Peyer's patch (tissue), 4 donors: ENCODE results near the gene WDR3. TPM values are rescaled to one million over a fixed set of nuclear protein-coding genes. Genes with fewer than 3 reads are reported as not detected.

Source experiments
- DNase-seq, 3 donors: peaks; one replicate each; pipeline ENCODE4 v3.0.0-alpha.2; 2017 to 2019
- H3K27ac ChIP-seq, 4 donors: fragments of 200-600 bp; sonication (generic); one replicate each; pipeline ENCODE4 v1.5.1; 2016 to 2019
- H3K27me3 ChIP-seq, 2 donors: fragments of 200-600 bp; sonication (generic); one replicate each; pipeline ENCODE4 v1.5.1; 2019
- H3K36me3 ChIP-seq, 3 donors: fragments of 200-600 bp; sonication (generic); one replicate each; pipeline ENCODE4 v1.5.1; 2016 to 2019
- H3K4me1 ChIP-seq, 4 donors: fragments of 200-600 bp; sonication (generic); one replicate each; pipeline ENCODE4 v1.5.1; 2016 to 2019
- H3K4me3 ChIP-seq, 4 donors: fragments of 200-600 bp; sonication (generic); 1 replicate in 3 of 4; 2 replicates in 1 of 4; pipeline ENCODE4 v1.5.1; 2016 to 2019; ENCODE audit warnings: mild to moderate bottlenecking in 1 of 4
- H3K9me3 ChIP-seq, 4 donors: fragments of 200-600 bp; sonication (generic); one replicate each; pipeline ENCODE4 v1.5.1; 2016 to 2019; ENCODE audit warnings: mild to moderate bottlenecking in 1 of 4
- POLR2A ChIP-seq, 2 donors: fragments of 450-650 bp; IDR thresholded peaks; one replicate each; pipeline ENCODE4 v1.5.1; 2017; ENCODE audit warnings: antibody characterized with exemption in 2 of 2, mild to moderate bottlenecking in 2 of 2, moderate library complexity in 2 of 2
- total RNA-seq, 4 donors: library from RNA; depleted of rRNA; stranded (reverse); fragments of >200 nt; gene quantifications; one replicate each; pipeline ENCODE4 v1.1.0, GENCODE V29; 2016
- TF ChIP-seq, protein P1 (sequence below), 6 experiments: fragments of 450-650 bp in 4 of 6; fragments of 200-600 bp in 2 of 6; sonication (generic) in 1 of 6; IDR thresholded peaks; one replicate each; pipeline ENCODE4 v1.5.1; 2017 to 2019; ENCODE audit warnings: antibody characterized with exemption in 6 of 6, mild to moderate bottlenecking in 3 of 6, moderate library complexity in 1 of 6

The WDR3 gene
- total RNA-seq, 4 donors from 2014 or later = 3.3 to 8.2 (median 4.0) TPM

DNA sequence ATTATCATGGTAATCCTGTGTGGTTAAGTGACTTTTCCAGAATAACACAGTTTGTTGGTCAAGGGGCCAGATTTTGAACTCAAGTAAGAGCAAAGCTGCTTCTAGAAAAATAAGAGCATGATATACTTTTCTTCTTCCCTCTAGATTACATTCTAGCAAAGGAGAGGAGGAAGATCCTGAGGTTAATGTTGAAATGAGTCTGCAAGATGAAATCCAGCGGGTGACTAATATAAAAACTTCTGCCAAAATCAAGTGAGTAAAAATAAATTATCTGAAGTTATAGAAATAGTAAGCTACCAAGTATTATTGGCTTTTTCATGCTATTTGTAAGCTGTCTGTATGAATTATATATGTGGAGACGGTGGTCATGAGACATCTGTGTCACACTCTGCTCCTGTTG is 12.8 kb downstream of the WDR3 start:
- no peak for TF ChIP-seq POLR2A (IDR thresholded peaks at IDR 0.05)
- TF ChIP-seq, protein P1, sequence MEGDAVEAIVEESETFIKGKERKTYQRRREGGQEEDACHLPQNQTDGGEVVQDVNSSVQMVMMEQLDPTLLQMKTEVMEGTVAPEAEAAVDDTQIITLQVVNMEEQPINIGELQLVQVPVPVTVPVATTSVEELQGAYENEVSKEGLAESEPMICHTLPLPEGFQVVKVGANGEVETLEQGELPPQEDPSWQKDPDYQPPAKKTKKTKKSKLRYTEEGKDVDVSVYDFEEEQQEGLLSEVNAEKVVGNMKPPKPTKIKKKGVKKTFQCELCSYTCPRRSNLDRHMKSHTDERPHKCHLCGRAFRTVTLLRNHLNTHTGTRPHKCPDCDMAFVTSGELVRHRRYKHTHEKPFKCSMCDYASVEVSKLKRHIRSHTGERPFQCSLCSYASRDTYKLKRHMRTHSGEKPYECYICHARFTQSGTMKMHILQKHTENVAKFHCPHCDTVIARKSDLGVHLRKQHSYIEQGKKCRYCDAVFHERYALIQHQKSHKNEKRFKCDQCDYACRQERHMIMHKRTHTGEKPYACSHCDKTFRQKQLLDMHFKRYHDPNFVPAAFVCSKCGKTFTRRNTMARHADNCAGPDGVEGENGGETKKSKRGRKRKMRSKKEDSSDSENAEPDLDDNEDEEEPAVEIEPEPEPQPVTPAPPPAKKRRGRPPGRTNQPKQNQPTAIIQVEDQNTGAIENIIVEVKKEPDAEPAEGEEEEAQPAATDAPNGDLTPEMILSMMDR (IDR thresholded peaks at IDR 0.05) = no peak
- DNase-seq = no peak
- H3K27me3 ChIP-seq = no peaks in the 10 kb centered on the region
- peaks cover 0 to 88% (median 0%) of the 10 kb centered on the region in 3 donors for H3K36me3 ChIP-seq
- no peak overlapping the region for H3K4me3 ChIP-seq
- H3K9me3 ChIP-seq = no peaks in the 10 kb centered on the region
- no peak overlapping the region for H3K27ac ChIP-seq
- H3K4me1 ChIP-seq = no peaks in the 10 kb centered on the region

GRCh38 chr1:117952386-117952785 is 22.8 kb downstream of the WDR3 start:
- peaks cover 0 to 77% (median 0%) of the 10 kb centered on the region in 3 donors for H3K36me3 ChIP-seq
- TF ChIP-seq POLR2A (IDR thresholded peaks at IDR 0.05) = no peak
- TF ChIP-seq, protein P1 (IDR thresholded peaks at IDR 0.05) = no peak

GRCh38 chr1:117959364-117959763 is 29.8 kb downstream of the WDR3 start:
- H3K9me3 ChIP-seq = no peaks in the 10 kb centered on the region
- no peak for TF ChIP-seq POLR2A (IDR thresholded peaks at IDR 0.05)
- TF ChIP-seq, protein P1 (IDR thresholded peaks at IDR 0.05) = no peak
- no peaks in the 10 kb centered on the region for H3K4me1 ChIP-seq
- no peak overlapping the region for H3K27ac ChIP-seq
- H3K27me3 ChIP-seq = no peaks in the 10 kb centered on the region
- no peak for DNase-seq
- H3K4me3 ChIP-seq = no peak overlapping the region
- H3K36me3 ChIP-seq = peaks cover 0 to 34% (median 0%) of the 10 kb centered on the region in 3 donors

More at GRCh38 chr1:117952386-117952785, 22.8 kb downstream of the WDR3 start:
- Histone ChIP-seq H3K27me3 (no peaks in the 10 kb centered on the region), H3K4me1 (no peaks in the 10 kb centered on the region), H3K9me3 (no peaks in the 10 kb centered on the region), H3K27ac (no peak overlapping the region), H3K4me3 (no peak overlapping the region)
- DNase-seq = no peak

- H3K4me3 ChIP-seq = no peak overlapping the region
- no peaks in the 10 kb centered on the region for H3K9me3 ChIP-seq
- H3K36me3 ChIP-seq = peaks cover 0 to 1% (median 0%) of the 10 kb centered on the region in 3 donors
- no peak overlapping the region for H3K27ac ChIP-seq
- no peaks in the 10 kb centered on the region for H3K4me1 ChIP-seq
- no peaks in the 10 kb centered on the region for H3K27me3 ChIP-seq
- DNase-seq = no peak
- TF ChIP-seq, protein P1 (IDR thresholded peaks at IDR 0.05) = no peak
- no peak for TF ChIP-seq POLR2A (IDR thresholded peaks at IDR 0.05)
Observed at GRCh38 chr1:117964290-117965038, 34.9 kb downstream of the WDR3 start.

- no peak for DNase-seq
- no peaks in the 10 kb centered on the region for H3K27me3 ChIP-seq
- H3K27ac ChIP-seq = no peak overlapping the region
- no peaks in the 10 kb centered on the region for H3K4me1 ChIP-seq
- H3K36me3 ChIP-seq = no peaks in the 10 kb centered on the region
- TF ChIP-seq, protein P1 (IDR thresholded peaks at IDR 0.05) = no peak
- no peak for TF ChIP-seq POLR2A (IDR thresholded peaks at IDR 0.05)
- H3K4me3 ChIP-seq = no peak overlapping the region
- no peaks in the 10 kb centered on the region for H3K9me3 ChIP-seq
Observed at GRCh38 chr1:117967477-117967876, 37.9 kb downstream of the WDR3 start.
